ENCODE results near the gene WDR1. TPM values are rescaled to one million over a fixed set of nuclear protein-coding genes. Genes with fewer than 3 reads are reported as not detected.

WDR1 gene
- total RNA-seq, 6 donors from 2014 or later = 135 to 307 (median 183) TPM

DNA sequence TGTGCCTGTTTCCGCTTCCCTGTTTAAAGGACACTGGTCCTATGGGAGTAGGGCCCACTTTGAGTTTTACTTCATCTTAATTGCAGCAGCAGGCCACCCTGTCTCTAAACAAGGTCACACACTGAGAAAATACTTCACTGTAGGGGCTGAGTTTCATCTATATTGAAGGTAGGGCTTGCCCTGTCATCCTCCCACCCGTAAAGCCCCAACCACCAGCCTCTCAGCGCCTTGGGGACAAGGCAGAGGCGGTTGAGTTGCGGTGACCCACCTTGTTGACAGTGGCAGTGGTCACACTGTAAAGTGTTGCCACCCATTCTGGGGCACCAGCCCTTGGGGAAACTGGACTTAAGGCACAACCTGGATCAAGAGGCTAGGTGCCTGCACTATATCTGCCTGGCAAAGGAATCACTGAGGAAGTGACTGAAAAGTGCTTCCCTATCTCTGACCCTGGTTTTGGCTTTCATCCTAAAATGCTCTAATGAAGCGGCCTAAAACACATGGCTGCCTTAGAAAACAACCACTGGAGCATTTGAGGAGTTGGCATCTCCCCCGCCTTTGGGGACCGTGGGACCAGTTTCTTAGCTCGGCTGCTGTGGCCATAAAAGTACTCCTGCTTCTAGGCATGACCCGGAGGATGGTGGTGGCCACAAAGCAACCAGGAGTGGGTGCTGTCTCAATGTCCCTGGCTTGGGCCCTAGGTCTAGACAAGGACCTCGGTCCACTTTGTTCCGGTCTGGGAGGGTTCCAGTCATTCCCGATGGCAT, 7.8 kb upstream of the WDR1 start:
- Histone ChIP-seq H3K9me3 (no peaks in the 10 kb centered on the region), H3K27ac (peak overlapping the region in 1 of 4 donors; percentile 75), H3K27me3 (no peaks in the 10 kb centered on the region), H3K36me3 (no peaks in the 10 kb centered on the region), H3K4me1 (peaks cover 14 to 29% (median 27%) of the 10 kb centered on the region in 4 donors), H3K4me3 (no peak overlapping the region)
- ATAC-seq (ENCODE audit: low FRiP score in 2 of 2) (no peak), DNase-seq (no peak)
- no peak for TF ChIP-seq POLR2A (IDR thresholded peaks at IDR 0.05)
- TF ChIP-seq CTCF (IDR thresholded peaks at IDR 0.05) = no peak
- TF ChIP-seq POLR2AphosphoS5 (IDR thresholded peaks at IDR 0.05) = no peak
- TF ChIP-seq EP300 (IDR thresholded peaks at IDR 0.05) = no peak
- WGBS, 2 donors = 78 to 89% methylated on average over 8 to 13 of the region's 13 CpGs

DNA sequence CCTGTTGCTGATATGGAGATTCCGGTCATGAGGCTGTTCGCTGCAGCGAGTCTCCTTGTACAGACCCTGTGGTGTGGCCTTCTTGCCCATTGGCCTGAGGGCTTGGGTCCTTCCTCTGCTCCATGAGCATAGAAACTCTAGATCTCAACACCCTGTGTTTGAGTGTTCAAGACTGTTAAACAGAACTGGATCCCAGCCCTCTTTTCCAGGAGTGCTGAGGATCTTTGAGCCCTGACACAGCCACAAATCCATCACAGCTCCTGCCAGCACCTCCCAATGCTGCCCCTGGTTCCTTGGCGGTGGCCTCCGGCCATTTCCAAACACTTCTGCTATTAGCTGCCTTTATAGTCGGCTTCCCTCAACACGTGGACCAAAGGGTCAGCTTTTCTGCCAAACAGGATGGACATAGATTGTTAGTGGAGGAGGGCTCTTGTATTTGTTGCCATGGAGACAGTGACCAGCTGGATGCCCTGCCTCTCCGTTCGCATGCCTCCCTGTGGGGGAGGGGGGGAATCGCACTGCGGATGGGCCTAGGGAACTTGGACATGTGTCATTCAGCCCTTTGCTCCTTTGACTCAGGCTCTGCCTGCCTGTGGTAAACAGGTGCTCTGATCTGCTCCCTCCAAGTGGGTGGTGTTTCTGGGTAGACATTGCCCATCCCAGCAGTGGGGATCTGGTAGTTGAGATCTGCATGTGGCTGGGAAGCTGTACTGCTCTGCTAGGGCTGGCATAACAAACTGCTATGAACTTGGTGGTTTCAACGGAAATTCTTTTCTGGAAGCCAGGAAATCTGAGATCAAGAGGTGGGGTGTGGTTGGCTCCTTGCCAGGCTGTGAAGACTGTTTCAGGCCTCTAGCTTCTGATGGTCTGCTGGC, 6.9 kb upstream of the WDR1 start:
- DNase-seq = peak in 1 of 2 donors; percentile 35
- Histone ChIP-seq H3K36me3 (no peaks in the 10 kb centered on the region), H3K4me1 (peaks cover 14 to 31% (median 28%) of the 10 kb centered on the region in 4 donors), H3K27me3 (no peaks in the 10 kb centered on the region), H3K9me3 (no peaks in the 10 kb centered on the region), H3K4me3 (no peak overlapping the region), H3K27ac (peak overlapping the region; percentile 1 to 75 (median 32))
- TF ChIP-seq CTCF (IDR thresholded peaks at IDR 0.05) (peak in 1 of 6 experiments; percentile 8), POLR2A (IDR thresholded peaks at IDR 0.05) (no peak)
- no peak for ATAC-seq (ENCODE audit: low FRiP score in 2 of 2)
- 54 to 57% methylated on average over 6 to 12 of the region's 12 CpGs for WGBS, 2 donors

- no peak overlapping the region for H3K27ac ChIP-seq
- no peak for TF ChIP-seq POLR2AphosphoS5 (IDR thresholded peaks at IDR 0.05)
- no peak for TF ChIP-seq EP300 (IDR thresholded peaks at IDR 0.05)
- no peak for TF ChIP-seq POLR2A (IDR thresholded peaks at IDR 0.05)
- TF ChIP-seq CTCF (IDR thresholded peaks at IDR 0.05) = no peak
- 73 to 78% methylated on average over 12 of the region's 12 CpGs for WGBS, 2 donors
- no peak for DNase-seq
- H3K36me3 ChIP-seq = no peaks in the 10 kb centered on the region
- no peak overlapping the region for H3K4me3 ChIP-seq
- peaks cover 21 to 42% (median 38%) of the 10 kb centered on the region in 4 donors for H3K4me1 ChIP-seq
- no peaks in the 10 kb centered on the region for H3K9me3 ChIP-seq
- ATAC-seq (ENCODE audit: low FRiP score in 2 of 2) = no peak
- H3K27me3 ChIP-seq = no peaks in the 10 kb centered on the region
Measured at GRCh38 chr4:10122236-10122932, 5.8 kb upstream of the WDR1 start.

- ATAC-seq (ENCODE audit: low FRiP score in 2 of 2) = no peak
- no peaks in the 10 kb centered on the region for H3K36me3 ChIP-seq
- H3K4me1 ChIP-seq = peaks cover 23 to 43% (median 42%) of the 10 kb centered on the region in 4 donors
- no peaks in the 10 kb centered on the region for H3K27me3 ChIP-seq
- no peaks in the 10 kb centered on the region for H3K9me3 ChIP-seq
- peak overlapping the region in 3 of 4 donors; percentile 0 to 43 (median 36) for H3K27ac ChIP-seq
- DNase-seq = no peak
- TF ChIP-seq CTCF (IDR thresholded peaks at IDR 0.05) = no peak
- TF ChIP-seq POLR2A (IDR thresholded peaks at IDR 0.05) = no peak
- TF ChIP-seq POLR2AphosphoS5 (IDR thresholded peaks at IDR 0.05) = no peak
- 49 to 79% methylated on average over 7 to 10 of the region's 10 CpGs for WGBS, 2 donors
- no peak overlapping the region for H3K4me3 ChIP-seq
Measured at GRCh38 chr4:10121568-10122208, 5.1 kb upstream of the WDR1 start.

Data from upper lobe of left lung (tissue), 6 donors.